Caco-2 (cell line): ENCODE measurements around the gene OMA1. TPM values are rescaled to one million over a fixed set of nuclear protein-coding genes. Genes with fewer than 3 reads are reported as not detected.
A peak's percentile ranks its signal among the peaks of the same experiment; 100 is the strongest.

Experiments used
- BruUV-seq: library from RNA; stranded (reverse); fragments of 400-500 nt; replicated peaks from 2 replicates; lab custom pipeline; 2021; lab: Mats Ljungman, UMichigan
- CTCF ChIA-PET: fragments of 300-600 bp; sonication (Branson Sonifier 250); formaldehyde crosslinking; loops from one replicate; lab custom pipeline; 2022; ENCODE audit warnings: antibody characterized with exemption; lab: Charles Lee
- POLR2A ChIA-PET: fragments of 300-600 bp; sonication (Branson Sonifier 250); formaldehyde crosslinking; loops from one replicate; lab custom pipeline; 2022; ENCODE audit warnings: antibody characterized with exemption; lab: Charles Lee
- DNase-seq, 2 experiments: peaks; one replicate each; pipeline versions ENCODE4 v3.0.0 to v3.0.0-alpha.2; 2020 to 2022
- H3K27me3 ChIP-seq: replicated peaks from 2 replicates; pipeline ENCODE4 v1.6.0; 2011; ENCODE audit warnings: low read length; ENCODE audit not compliant: control insufficient read depth, insufficient read depth
- H3K36me3 ChIP-seq: 2 replicates; pipeline ENCODE4 v1.5.1; 2011; ENCODE audit warnings: low read length; ENCODE audit not compliant: control insufficient read depth, insufficient read depth
- H3K4me1 ChIP-seq: fragments of 250-450 bp; sonication (Bioruptor Pico); 2 replicates; pipeline ENCODE4 v1.5.1; 2020; ENCODE audit warnings: mild to moderate bottlenecking
- H3K4me3 ChIP-seq: 2 replicates; pipeline ENCODE4 v1.5.1; 2011; ENCODE audit warnings: low read depth, mild to moderate bottlenecking, control low read depth, low read length
- H3K9me3 ChIP-seq: fragments of 250-450 bp; sonication (Bioruptor Pico); 2 replicates; pipeline ENCODE4 v1.5.1; 2020; ENCODE audit warnings: mild to moderate bottlenecking, moderate library complexity
- H3K27ac Mint-ChIP-seq: one replicate; pipeline ENCODE4 v1.8.0; 2022; ENCODE audit warnings: mixed read lengths; ENCODE audit not compliant: unreplicated experiment
- H3K27me3 Mint-ChIP-seq: one replicate; pipeline ENCODE4 v1.8.0; 2022; ENCODE audit warnings: mixed read lengths; ENCODE audit not compliant: insufficient read depth, unreplicated experiment
- H3K36me3 Mint-ChIP-seq: one replicate; pipeline ENCODE4 v1.8.0; 2022; ENCODE audit warnings: mild to moderate bottlenecking, mixed read lengths; ENCODE audit not compliant: insufficient read depth, unreplicated experiment
- H3K4me1 Mint-ChIP-seq: one replicate; pipeline ENCODE4 v1.8.0; 2022; ENCODE audit warnings: low read depth, mixed read lengths; ENCODE audit not compliant: unreplicated experiment
- H3K4me3 Mint-ChIP-seq: one replicate; pipeline ENCODE4 v1.8.0; 2022; ENCODE audit warnings: mild to moderate bottlenecking, moderate library complexity, mixed read lengths; ENCODE audit not compliant: unreplicated experiment
- H3K9me3 Mint-ChIP-seq: one replicate; pipeline ENCODE4 v1.8.0; 2022; ENCODE audit warnings: mixed read lengths; ENCODE audit not compliant: unreplicated experiment
- intact Hi-C: fragments of 100-400 bp; cut with micrococcal nuclease; formaldehyde crosslinking; loops from one replicate; pipeline ENCODE4 v1.10.0; 2022; ENCODE audit not compliant: unreplicated experiment
- total RNA-seq: library from RNA; stranded (reverse); gene quantifications from 2 replicates; pipeline ENCODE4 v1.2.3, GENCODE V29; 2022
- TF ChIP-seq, protein P1 (sequence below), 2 experiments: fragments of 200-600 bp in 1 of 2; IDR thresholded peaks; 1 replicate in 1 of 2; 2 replicates in 1 of 2; pipeline versions ENCODE4 v1.5.1 to v1.8.0; 2011 to 2022; ENCODE audit warnings: antibody characterized with exemption in 1 of 2, control low read depth in 1 of 2, inconsistent platforms in 1 of 2, low read depth in 1 of 2, low read length in 1 of 2, mild to moderate bottlenecking in 1 of 2, moderate library complexity in 1 of 2; ENCODE audit not compliant: insufficient read depth in 1 of 2, severe bottlenecking in 1 of 2, unreplicated experiment in 1 of 2

The OMA1 gene
- total RNA-seq, 1 experiment from 2014 or later: 6.9 TPM

DNA sequence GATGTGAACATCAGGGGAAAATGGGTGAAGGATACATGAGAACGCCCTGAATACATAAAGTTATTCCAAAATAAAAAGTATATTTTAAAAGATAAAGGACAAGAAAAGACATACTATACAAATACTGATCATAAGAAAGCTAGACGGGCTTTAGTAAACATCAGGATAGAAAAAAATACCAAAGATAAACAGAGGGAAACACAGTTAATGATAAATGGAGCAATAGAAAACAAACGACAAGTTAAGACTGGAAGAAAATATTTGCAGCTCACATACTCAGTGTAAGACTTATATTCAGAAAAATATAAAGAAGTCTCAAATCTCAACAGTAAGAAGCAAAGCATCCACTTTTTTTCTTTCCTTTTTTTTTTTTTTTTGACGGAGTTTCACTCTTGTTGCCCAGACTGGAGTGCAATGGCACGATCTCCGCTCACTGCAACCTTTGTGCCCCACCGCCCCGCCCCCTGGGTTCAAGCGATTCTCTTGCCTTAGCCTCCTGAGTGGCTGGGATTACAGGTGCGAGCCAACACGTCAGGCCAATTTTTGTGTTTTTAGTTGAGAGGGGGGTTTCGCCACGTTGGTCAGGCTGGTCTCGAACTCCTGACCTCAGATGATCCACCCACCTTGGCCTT, 94.8 kb downstream of the OMA1 start:
- no TSS peak for BruUV-seq
- Mint-ChIP-seq H3K27ac (no peak overlapping the region), H3K27me3 (peaks cover 8% of the 10 kb centered on the region), H3K36me3 (peaks cover 4% of the 10 kb centered on the region), H3K9me3 (no peaks in the 10 kb centered on the region), H3K4me3 (no peak overlapping the region), H3K4me1 (peaks cover 24% of the 10 kb centered on the region)
- Histone ChIP-seq H3K36me3 (no peaks in the 10 kb centered on the region), H3K27me3 (no peaks in the 10 kb centered on the region), H3K4me3 (no peak overlapping the region), H3K9me3 (no peaks in the 10 kb centered on the region), H3K4me1 (no peaks in the 10 kb centered on the region)
- TF ChIP-seq, protein P1, sequence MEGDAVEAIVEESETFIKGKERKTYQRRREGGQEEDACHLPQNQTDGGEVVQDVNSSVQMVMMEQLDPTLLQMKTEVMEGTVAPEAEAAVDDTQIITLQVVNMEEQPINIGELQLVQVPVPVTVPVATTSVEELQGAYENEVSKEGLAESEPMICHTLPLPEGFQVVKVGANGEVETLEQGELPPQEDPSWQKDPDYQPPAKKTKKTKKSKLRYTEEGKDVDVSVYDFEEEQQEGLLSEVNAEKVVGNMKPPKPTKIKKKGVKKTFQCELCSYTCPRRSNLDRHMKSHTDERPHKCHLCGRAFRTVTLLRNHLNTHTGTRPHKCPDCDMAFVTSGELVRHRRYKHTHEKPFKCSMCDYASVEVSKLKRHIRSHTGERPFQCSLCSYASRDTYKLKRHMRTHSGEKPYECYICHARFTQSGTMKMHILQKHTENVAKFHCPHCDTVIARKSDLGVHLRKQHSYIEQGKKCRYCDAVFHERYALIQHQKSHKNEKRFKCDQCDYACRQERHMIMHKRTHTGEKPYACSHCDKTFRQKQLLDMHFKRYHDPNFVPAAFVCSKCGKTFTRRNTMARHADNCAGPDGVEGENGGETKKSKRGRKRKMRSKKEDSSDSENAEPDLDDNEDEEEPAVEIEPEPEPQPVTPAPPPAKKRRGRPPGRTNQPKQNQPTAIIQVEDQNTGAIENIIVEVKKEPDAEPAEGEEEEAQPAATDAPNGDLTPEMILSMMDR (IDR thresholded peaks at IDR 0.05; ENCODE audit: insufficient read depth in 1 of 2, low read depth in 1 of 2, low read length in 1 of 2, severe bottlenecking in 1 of 2, unreplicated experiment in 1 of 2): no peak
- intact Hi-C loops: no loop called here
- CTCF ChIA-PET: no interaction called here
- POLR2A ChIA-PET: no interaction called here
- DNase-seq: no peak

DNA sequence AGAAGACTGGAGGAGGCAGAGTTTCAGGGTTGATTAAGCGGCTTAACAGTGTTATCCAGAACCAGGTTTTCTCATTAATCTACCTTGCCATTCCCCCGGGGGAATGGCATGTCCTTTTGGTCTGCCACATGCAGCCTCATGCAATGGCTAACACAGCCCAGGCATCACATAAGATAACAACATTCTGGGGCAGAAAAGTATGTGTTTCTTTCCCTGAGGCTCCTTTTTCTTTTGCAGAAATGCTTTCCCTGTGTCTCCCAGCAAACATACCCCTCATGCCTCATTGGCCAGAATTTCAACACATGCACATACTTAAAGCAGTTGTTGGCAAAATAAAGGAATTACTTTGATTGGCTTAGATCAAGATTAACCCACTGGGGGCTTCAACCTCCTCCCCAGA, 98.6 kb downstream of the OMA1 start:
- ChIA-PET POLR2A (no interaction called here), CTCF (no interaction called here)
- H3K36me3 Mint-ChIP-seq: no peaks in the 10 kb centered on the region
- no peaks in the 10 kb centered on the region for H3K27me3 Mint-ChIP-seq
- TF ChIP-seq, protein P1 (IDR thresholded peaks at IDR 0.05; ENCODE audit: insufficient read depth in 1 of 2, low read depth in 1 of 2, low read length in 1 of 2, severe bottlenecking in 1 of 2, unreplicated experiment in 1 of 2): no peak
- Histone ChIP-seq H3K9me3 (no peaks in the 10 kb centered on the region), H3K27me3 (no peaks in the 10 kb centered on the region), H3K36me3 (no peaks in the 10 kb centered on the region), H3K4me3 (no peak overlapping the region), H3K4me1 (no peaks in the 10 kb centered on the region)
- H3K9me3 Mint-ChIP-seq: no peaks in the 10 kb centered on the region
- H3K4me3 Mint-ChIP-seq: no peak overlapping the region
- H3K27ac Mint-ChIP-seq: peak overlapping the region; percentile 42
- intact Hi-C loops: no loop called here
- BruUV-seq: no TSS peak
- peak; percentile 38 to 49 for DNase-seq
- H3K4me1 Mint-ChIP-seq: peaks cover 27% of the 10 kb centered on the region

DNA sequence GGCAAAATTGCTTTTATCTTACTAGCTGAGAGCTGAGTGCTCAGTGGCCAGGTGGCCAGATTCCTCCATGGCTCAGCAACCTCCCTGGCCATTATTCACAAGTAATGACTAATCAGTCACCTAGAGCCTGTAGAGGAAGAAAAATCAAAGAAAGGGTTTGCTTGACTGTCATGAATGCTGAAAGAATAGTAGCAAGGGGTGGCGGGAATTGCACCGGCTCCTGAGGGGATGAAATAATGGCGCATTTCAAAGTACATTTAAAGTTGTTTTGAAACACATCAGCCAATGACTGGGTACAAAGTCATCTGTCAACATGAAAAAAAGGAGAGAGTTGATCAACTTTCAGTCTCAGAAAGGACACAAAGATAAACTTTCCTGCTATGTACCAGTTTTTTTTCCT, 99.5 kb downstream of the OMA1 start:
- Mint-ChIP-seq H3K4me3 (no peak overlapping the region), H3K27ac (no peak overlapping the region), H3K36me3 (no peaks in the 10 kb centered on the region), H3K27me3 (no peaks in the 10 kb centered on the region), H3K9me3 (no peaks in the 10 kb centered on the region), H3K4me1 (peaks cover 27% of the 10 kb centered on the region)
- CTCF ChIA-PET: no interaction called here
- no peak for DNase-seq
- Histone ChIP-seq H3K9me3 (no peaks in the 10 kb centered on the region), H3K4me3 (no peak overlapping the region), H3K36me3 (no peaks in the 10 kb centered on the region), H3K27me3 (no peaks in the 10 kb centered on the region), H3K4me1 (no peaks in the 10 kb centered on the region)
- BruUV-seq: no TSS peak
- intact Hi-C loops: no loop called here
- TF ChIP-seq, protein P1 (IDR thresholded peaks at IDR 0.05; ENCODE audit: insufficient read depth in 1 of 2, low read depth in 1 of 2, low read length in 1 of 2, severe bottlenecking in 1 of 2, unreplicated experiment in 1 of 2): no peak
- POLR2A ChIA-PET: no interaction called here
